ENCODE results near the gene FN3KRP.

Gene FN3KRP

DNA sequence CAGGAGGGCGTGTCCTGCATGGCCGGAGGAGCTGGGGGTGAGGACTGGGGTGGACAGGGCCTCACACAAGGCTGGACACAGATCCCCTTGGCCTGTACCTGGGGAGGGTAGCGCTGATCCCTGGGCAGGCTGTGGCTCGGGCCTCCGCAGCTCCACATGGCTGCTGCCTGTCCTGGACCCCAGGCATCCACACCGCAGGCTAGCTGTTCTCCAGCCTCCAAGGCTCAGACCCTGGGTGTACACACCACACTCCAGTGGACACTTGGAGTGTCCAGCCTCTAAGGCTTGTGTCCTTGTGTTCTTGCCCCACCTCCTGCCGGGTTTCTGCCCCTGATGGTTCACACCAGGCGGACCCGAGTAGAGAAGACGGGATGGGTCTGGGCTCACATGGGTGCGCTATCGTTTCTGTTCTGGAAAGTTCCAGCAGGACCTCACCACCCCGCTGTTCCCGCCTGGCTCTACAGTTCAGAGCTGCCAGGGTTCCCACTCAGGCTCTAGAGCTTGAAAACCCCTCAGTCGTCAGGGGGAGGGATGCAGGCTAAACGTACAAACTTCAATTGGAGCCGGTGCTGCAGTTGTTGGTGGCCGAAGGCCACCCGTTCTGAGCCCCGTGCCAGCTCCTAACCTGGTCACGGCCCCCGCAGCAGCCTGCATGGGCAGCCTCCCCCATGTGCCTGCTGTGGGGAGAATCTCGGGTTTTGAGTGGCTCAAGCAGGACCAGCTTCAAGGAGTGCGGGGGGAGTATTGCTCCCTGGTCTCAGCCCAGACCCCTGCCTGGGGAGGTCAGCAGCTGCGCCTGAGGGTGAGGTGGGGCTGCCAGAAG is 6.6 kb upstream of the FN3KRP start:
- no peak for DNase-seq (ENCODE audit: low read depth)

DNA sequence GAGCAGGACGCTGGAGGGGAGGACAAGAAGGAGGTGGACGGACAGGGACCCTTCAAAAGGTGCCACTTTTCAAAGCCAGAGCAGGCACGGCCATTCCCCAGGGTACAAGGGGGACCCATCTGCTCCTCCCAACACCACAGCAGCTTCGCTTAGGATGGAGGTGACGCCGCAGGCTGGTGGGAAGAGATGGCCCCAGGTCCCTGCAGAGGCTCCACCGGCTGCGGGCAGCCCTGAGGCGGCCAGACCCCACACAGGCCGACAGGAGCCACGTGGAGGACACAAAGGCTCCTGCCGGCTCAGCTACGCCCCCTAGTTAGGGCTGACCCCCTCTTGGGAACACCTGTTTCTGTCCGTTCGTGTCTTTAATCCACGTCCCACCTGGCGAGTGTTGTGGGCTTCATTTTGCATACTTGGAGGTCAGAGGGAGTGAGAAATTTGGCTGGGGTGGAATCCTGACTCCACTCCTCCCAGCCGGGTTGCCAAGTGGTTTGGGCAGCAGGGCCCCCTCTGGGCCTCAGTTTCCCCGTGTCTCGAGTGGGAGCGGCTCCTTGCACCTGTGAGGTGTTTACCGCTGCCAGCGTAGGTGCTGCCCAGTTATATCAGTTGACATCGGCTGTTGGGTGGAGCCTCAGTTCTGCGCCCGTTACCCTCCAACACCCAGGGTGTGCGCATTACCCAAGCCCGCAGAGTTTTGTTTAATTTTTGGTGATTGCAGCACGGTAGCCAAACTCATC is 5.8 kb upstream of the FN3KRP start:
- no peak for DNase-seq (ENCODE audit: low read depth)

DNA sequence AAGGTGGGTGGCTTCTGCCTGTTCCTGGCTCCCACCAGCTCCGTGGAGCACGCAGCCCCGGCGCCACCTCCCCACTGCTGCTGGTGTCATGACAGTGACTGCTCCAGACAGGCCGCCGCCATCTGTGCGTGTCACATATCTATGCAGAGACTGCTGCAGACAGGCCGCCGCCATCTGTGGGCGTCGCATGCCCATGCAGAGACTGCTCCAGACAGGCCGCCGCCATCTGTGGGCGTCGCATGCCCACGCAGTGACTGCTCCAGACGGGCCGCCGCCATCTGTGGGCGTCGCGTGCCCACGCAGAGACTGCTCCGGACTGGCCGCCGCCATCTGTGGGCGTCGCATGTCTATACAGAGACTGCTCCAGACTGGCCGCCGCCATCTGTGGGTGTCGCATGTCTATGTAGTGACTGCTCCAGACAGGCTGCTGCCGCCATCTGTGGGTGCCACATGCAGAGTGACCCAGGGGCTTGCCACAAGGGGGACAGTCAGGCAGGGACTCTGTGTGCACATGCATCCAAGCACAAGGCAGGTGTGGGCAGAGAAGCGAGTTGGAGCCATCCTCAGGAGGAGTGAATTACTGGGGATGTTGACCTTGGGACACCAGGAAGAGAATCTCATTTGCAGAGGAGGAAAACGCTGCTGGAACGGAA is 3.3 kb upstream of the FN3KRP start:
- no peak for DNase-seq (ENCODE audit: low read depth)

DNA sequence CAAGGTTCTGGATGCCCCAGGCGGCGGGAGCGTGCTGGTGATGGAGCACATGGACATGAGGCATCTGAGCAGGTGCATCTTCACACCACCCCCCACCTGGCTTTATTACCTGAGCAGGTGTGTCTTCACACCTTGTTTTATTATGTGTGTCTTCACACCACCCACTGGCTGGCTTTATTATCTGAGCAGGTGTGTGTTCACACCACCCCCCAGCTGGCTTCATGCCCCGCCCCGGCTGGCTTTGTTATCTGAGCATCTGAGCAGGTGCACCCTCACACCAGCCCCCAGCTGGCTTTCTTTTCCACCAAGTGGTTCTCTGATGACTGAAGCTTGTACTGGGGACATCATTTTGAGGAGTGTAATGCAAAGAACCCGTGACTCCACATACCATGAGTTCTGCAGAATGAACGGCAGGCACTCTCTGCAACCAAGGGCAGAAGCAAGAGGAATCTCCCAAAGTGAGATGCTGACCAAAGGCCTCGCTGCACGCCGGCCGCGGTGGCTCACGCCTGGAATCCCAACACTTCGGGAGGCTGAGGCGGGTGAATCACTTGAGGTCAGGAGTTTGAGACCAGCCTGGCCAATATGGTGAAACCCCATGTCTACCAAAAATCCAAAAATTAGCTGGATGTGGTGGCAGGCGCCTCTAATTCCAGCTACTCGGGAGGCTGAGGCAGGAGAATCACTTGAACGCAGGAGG is 2.6 kb downstream of the FN3KRP start:
- no peak for DNase-seq (ENCODE audit: low read depth)

DNA sequence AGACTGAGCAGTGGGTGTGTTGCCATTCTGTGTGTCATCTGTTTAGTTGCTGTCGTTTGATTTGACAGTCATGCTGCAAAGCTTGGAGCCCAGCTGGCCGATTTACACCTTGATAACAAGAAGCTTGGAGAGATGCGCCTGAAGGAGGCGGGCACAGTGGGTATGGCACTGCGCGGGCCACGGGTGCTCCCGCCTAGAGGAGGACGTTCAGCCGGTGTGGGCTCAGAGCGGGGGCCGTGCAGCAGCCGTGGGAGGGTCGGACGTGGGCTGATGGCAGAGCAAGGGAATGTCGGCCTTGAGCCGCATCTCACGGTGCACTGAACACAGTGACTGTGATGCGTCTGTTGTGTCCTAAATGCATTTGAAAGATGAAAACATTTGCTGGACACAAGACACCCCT is 3.7 kb downstream of the FN3KRP start:
- no peak for DNase-seq (ENCODE audit: low read depth)

DNA sequence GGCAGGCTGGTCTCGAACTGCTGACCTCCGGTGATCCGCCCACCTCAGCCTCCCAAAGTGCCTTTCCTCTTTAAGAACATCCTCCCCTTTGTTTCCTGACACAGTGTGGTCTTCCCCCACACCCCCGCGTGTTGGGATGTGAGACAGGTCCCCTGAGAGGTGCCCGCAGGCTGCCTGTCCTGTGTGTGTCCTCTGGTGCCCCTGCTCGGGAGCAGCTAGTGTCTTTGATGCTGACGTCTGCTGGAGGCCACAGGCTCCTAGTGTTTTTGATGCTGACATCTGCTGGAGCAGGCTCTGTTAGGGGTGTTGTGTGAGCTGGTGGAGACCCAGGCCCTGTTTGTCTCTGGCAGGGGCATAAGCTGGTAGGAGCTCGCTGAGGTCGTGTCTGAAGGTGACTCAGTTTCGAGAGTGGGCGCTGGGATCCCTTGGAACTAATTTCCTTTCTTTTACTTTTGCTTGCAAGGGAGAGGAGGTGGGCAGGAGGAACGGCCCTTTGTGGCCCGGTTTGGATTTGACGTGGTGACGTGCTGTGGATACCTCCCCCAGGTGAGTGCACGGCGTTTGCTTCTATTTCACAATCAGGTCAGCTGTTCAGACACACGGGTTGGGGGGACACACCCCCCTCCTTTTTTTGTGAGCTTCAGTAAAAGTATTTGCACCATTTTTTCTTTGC is 6.0 kb downstream of the FN3KRP start:
- DNase-seq (ENCODE audit: low read depth): no peak

DNA sequence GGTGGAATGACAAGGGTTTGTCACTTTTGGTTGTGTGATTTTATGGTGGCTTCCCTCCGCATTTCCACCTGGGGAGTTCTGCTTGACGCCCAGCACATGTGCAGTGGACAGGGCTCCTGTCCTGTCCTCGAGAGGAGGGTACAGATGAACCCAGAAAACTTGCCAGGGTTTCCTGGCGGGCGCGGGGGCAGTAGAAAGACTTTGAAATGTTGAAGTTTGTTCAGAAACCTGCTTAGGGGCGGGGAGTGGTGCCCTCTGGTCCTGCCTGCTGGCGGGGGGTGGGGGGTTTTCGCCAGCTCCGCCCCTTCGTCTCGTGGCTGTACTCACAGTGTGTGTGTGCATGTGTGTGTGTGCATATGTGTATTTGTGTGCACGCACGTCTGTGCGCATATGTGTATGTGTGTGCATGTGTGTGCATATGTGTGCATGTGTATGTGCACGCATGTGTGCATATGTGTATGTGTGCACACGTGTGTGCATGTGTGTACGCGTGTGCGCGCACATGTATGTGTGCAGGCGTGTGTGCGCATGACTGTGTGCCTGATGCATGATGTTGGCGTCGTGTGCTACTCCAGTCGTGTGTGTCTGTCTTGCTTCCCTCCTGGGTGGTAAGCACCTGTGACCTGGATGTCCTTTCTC is 6.8 kb downstream of the FN3KRP start:
- DNase-seq (ENCODE audit: low read depth): no peak

DNA sequence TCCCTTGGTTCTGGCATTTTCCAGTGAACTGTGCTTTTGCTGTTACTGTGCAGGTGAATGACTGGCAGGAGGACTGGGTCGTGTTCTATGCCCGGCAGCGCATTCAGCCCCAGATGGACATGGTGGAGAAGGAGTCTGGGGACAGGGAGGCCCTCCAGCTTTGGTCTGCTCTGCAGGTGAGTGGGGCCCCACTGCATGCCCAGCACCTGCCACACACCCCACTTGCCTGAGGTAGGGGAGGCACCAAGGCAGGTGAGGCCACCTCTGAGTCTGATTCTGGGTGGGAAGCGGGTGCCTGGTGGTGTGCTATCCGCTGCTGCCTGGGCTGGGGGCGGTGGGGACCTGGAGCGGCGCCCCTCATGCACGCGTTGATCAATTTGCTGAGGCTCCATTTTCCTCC is 9.9 kb downstream of the FN3KRP start:
- no peak for DNase-seq (ENCODE audit: low read depth)

DNA sequence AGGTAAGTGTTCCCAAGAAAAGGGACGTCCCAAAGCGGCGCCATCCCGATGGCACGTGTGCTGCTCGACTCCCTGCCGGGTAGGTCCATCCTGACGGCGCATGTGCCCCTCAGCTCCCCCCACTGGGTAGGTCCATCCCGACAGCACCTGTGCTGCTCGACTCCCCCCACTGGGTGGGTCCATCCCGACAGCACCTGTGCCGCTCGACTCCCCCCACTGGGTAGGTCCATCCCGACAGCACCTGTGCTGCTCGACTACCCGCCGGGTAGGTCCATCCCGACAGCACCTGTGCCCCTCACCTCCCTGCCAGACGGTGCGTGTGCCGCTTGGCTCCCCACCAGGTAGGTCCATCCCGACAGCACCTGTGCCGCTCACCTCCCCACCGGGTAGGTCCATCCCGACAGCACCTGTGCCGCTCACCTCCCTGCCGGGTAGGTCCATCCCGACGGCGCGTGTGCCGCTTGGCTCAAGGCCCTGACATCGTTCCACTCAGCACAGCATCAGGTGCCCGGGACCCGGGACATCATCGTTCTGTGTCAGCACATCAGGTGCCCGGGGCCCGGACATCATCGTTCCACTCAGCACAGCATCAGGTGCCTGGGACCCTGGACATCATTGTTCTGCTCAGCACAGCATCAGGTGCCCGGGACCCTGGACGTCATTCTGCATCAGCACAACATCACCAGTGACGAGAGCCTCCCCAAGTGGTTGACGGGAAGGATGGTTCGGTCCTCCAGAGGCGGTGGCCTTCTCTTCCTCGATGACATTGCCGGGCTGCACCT is 13.2 kb downstream of the FN3KRP start:
- no peak for DNase-seq (ENCODE audit: low read depth)

DNA sequence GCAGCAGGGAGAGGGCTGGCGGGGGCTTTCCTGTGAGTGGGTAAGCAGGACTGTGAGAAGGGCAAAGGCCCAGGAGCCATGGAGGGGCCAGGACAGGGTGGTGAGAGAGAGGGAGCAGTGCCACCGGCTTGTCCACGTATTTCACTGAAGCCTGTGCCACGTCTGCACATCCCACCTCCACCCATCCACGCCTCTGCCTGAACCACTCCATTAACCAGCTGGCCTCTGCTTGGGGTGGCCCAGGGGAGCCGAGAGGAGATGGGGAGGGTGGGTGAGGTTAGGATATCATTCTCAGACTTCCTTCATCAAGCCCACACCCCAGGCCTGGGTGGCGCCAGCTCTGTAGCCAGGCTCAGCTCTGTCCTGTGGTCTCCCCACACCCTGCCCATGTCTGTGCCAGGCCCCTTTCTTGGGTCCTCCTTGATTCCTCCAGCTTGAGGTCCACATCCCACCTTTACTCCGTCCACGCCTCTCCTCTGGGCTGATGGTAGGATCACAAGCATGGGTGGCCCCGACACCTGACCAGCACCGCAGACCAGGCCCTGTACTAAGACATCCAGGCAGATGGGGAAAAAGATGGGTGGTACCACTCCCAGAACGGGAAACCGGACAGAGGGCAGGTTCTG is 15.7 kb downstream of the FN3KRP start:
- no peak for DNase-seq (ENCODE audit: low read depth)

DNA sequence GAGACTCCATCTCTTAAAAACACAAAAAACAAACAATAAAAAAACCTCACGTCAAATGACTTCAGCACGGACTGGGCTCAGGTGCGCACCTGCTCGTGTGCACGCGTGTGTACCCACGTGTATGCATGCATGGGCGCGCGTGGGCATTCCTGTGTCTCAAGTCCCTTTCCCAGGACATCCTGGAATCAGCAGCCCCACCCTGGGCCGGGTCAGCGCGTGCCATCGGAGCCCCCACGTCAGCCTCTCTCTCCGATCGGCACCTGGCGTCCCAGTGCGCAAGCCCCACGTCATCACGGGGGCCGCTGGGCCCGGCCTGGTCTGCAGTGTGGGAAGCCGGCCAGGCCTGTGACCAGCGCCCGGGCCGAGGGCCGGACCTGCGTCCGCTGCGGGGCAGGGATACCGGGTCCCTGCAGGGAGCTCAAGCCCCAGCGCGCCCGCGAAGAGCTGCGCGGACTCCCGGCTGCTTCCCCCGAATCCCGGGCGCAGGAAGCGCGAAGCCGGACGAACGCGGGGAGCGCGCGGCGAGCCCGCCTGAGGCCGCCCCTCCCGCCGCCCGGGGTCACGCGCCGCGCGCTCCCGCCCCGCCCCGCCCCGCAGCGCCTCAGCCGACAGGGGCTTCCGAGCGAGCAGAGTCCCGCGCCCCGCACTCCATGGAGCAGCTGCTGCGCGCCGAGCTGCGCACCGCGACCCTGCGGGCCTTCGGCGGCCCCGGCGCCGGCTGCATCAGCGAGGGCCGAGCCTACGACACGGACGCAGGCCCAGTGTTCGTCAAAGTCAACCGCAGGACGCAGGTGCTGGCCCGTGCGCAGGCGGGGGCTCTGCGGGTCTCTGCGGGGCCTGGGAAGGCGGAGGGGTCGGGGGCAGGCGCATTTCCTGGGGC is 18.7 kb downstream of the FN3KRP start, which contains the start of gene FN3K:
FN3K (plus strand) TSS at position 629 of the 880 bp plus-strand sequence; CDS start at position 651, 22 bp downstream.
- no peak for DNase-seq (ENCODE audit: low read depth)

DNA sequence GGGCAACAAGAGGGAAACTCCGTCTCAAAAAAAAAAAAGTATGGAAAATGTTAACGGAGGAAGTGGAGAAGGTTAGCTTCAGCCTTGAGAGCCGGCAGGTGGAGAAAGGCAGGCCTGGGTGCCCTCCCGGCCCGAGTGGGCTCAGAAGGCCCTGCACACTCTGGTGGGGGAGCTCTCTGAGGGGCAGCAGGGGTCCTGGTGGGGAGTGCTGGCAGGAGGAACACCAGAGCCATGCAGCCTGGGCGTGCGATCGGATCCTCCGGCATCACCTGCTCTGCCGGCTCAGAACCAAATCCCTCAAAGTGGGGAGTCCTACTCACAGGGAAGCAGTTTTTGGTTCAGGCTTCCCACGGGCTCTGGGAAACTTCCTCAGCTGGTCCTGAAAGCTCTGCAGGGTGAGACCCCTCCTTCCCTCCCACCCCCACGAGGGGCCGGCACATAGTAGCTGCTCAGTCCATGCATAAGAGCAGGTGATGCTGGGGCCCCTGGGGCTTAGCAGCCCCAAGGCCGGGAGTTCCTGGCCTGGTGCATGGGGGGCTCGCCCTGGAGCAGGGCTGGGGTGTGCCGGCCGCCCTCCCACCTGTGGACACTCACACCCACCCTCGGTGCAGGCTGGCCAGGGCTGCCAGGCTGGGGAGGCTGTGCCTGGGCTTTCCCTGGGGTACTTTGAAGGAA is 20.1 kb downstream of the FN3KRP start:
- no peak for DNase-seq (ENCODE audit: low read depth)

DNA sequence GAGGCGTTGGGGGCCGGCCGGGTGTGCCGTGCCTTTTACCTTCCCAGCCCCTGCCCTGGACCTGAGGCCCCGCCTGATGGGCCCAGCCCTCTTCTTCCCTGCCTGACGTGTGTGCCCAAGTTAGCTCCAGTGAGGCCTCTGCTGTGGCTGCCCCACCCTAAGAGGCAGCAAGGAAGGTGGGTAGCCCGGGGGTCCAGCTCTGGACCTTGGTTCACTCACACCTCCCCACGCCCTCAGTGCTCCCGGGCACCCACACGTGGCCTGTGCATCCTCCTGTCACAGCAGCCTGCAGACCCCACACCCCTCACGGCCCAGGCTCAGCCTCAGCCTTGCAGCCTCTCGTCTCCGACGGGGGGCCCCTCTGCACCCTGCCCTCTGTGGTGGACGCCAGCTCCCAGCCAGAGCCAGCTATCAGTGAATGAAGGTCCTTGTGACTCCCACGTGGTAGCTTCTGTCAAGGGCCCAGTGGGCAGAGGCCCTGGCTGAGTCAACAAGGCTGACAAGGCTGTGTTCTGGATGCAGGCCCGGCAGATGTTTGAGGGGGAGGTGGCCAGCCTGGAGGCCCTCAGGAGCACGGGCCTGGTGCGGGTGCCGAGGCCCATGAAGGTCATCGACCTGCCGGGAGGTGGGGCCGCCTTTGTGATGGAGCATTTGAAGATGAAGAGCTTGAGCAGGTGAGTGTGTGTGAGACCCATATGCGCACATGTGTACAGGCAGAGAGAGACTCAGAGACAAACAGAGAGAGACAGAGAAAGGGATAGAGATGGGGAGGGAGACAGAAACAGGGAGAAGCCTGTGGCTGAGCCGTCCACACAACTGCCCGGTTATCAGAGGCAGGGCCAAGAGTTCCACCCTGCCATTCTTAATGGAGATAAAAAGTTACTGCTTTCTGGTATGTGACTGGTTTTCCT is 21.7 kb downstream of the FN3KRP start:
- no peak for DNase-seq (ENCODE audit: low read depth)

DNA sequence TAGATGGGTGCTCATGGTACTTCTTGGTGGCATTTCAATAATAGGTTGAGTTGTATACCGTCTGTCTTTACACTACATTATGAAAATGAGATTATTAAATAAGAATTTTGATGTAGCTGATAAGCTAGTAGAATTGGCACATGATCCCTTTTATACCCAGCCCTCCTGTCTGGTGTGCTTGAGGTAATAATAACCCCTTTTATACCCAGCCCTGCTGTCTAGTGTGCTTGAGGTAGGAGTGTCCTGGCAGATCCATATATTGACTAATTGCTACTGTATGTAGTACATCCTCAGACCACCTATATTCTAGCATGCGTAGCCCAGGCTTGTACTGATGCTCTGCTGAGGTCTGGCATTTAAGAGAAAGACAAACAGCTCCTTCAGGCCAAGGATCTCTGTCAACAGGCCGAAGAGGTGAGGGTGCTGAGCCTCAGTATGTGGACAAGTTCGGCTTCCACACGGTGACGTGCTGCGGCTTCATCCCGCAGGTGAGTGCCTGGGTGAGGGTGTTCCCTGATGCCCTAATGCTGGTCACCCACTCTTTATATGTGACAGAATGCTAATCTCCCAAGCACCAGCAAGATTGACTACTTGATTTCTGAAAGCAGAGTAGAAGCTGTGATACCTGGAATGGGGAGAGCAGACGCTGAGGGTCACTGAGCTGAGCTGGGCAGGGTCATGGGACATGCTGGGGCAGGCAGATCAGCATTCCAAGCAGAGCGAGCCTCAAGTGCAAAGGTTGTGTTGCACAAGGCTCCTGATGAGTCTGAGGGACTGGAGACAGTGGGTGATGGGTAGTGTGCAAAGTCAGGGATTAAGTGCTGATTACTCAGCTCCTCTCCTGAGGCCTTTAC is 24.6 kb downstream of the FN3KRP start:
- DNase-seq (ENCODE audit: low read depth): no peak

DNA sequence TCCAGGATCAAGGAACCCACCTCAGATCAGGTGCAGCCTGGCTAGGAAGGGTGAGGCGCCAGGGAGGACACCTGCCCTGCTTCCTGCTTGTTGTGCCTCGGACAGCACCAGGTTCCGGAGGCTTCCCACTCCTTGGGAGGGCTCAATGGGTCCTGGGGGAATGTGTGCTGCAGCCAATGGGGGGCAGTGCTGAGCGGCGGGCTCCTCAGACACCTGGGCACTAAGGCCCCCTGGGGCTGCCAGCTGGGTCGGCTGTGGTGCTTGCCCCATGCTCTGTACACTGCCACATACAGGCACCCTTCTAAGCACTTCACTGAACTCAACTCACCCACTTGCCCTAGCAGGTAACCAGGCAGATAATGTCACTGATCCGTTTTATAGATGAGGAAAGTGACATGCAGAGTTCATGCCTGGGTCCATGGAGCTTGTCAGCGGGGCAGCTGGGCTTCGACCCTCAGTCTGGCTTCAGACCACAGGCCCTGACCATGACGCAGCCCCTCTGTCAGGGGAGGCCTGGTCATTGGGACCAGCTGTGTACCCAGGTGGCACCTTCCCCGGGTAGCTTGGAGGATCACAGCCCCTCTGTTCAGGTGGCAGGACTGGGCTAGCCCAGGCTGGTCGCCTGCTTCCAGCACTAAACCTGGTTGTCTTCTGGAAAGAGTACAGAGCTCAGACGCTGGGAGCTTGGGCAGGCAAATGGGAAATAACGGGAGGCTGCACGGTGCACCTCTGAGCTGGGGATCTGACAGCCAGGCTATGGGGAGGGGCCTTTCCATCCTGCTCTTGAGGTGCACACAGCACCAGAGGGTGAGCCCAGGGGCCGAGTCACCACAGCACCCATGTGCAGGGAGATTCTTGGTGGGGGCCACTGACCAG is 27.1 kb downstream of the FN3KRP start:
- no peak for DNase-seq (ENCODE audit: low read depth)

All from activated T-cell treated with anti-CD3 and anti-CD28 coated beads for 24 hours (primary cell).